Calu3 (cell line): Measurements from ENCODE around the gene CNPY2. TPM values are rescaled to one million over a fixed set of nuclear protein-coding genes. Genes with fewer than 3 reads are reported as not detected.
"Not testable (repeated sequence)": the region's sequence is repeated elsewhere in the genome, so short reads cannot be mapped to it uniquely, and the experiment has no call there.

Experiments
- BruUV-seq: library from RNA; stranded (reverse); fragments of 400-500 nt; replicated peaks from 2 replicates; lab custom pipeline; 2021; lab: Mats Ljungman, UMichigan
- CTCF ChIA-PET: fragments of 300-600 bp; sonication (Branson Sonifier 250); formaldehyde crosslinking; loops from one replicate; lab custom pipeline; 2022; ENCODE audit warnings: antibody characterized with exemption; lab: Charles Lee
- DNase-seq: peaks from one replicate; pipeline ENCODE4 v3.0.0; 2022
- H3K27ac Mint-ChIP-seq: one replicate; pipeline ENCODE4 v1.8.0; 2022; ENCODE audit warnings: mixed read lengths; ENCODE audit not compliant: unreplicated experiment
- H3K27me3 Mint-ChIP-seq: one replicate; pipeline ENCODE4 v1.8.0; 2022; ENCODE audit warnings: mixed read lengths; ENCODE audit not compliant: unreplicated experiment
- H3K36me3 Mint-ChIP-seq: one replicate; pipeline ENCODE4 v1.8.0; 2022; ENCODE audit warnings: mild to moderate bottlenecking, moderate library complexity, mixed read lengths; ENCODE audit not compliant: insufficient read depth, unreplicated experiment
- H3K4me1 Mint-ChIP-seq: one replicate; pipeline ENCODE4 v1.8.0; 2022; ENCODE audit warnings: mild to moderate bottlenecking, low read depth, mixed read lengths; ENCODE audit not compliant: unreplicated experiment
- H3K4me3 Mint-ChIP-seq: one replicate; pipeline ENCODE4 v1.8.0; 2022; ENCODE audit warnings: mild to moderate bottlenecking, low read depth, moderate library complexity, mixed read lengths; ENCODE audit not compliant: unreplicated experiment
- H3K9me3 Mint-ChIP-seq: one replicate; pipeline ENCODE4 v1.8.0; 2022; ENCODE audit warnings: low read depth, mixed read lengths; ENCODE audit not compliant: unreplicated experiment
- intact Hi-C: fragments of 100-400 bp; cut with micrococcal nuclease; formaldehyde crosslinking; loops from one replicate; pipeline ENCODE4 v1.10.0; 2022; ENCODE audit not compliant: unreplicated experiment
- total RNA-seq: library from RNA; stranded (reverse); gene quantifications from 2 replicates; pipeline ENCODE4 v1.2.3, GENCODE V29; 2022
- TF ChIP-seq, protein P1 (sequence below): fragments of 200-600 bp; IDR thresholded peaks from one replicate; pipeline ENCODE4 v1.8.0; 2022; ENCODE audit warnings: antibody characterized with exemption; ENCODE audit not compliant: unreplicated experiment

CNPY2 gene
- total RNA-seq, 1 experiment from 2014 or later: 228 TPM

DNA sequence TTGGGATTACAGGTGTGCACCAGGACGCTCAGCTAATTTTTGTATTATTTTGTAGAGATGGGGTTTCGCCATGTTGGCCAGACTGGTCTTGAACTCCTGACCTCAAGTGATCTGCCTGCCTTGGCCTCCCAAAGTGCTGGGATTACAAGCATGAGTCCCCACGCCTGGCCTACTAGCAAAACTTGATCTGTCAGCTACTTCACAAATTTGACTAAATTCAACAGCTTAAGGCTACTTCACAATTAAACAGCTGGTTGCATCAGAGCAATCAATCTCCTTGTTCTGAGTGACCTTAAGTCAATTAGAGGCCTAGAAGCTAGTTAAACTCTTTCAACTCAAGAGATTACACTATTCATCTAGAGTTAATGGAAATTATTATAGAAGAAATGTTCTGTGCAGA lies 36.9 kb downstream of the CNPY2 start:
- TF ChIP-seq, protein P1, sequence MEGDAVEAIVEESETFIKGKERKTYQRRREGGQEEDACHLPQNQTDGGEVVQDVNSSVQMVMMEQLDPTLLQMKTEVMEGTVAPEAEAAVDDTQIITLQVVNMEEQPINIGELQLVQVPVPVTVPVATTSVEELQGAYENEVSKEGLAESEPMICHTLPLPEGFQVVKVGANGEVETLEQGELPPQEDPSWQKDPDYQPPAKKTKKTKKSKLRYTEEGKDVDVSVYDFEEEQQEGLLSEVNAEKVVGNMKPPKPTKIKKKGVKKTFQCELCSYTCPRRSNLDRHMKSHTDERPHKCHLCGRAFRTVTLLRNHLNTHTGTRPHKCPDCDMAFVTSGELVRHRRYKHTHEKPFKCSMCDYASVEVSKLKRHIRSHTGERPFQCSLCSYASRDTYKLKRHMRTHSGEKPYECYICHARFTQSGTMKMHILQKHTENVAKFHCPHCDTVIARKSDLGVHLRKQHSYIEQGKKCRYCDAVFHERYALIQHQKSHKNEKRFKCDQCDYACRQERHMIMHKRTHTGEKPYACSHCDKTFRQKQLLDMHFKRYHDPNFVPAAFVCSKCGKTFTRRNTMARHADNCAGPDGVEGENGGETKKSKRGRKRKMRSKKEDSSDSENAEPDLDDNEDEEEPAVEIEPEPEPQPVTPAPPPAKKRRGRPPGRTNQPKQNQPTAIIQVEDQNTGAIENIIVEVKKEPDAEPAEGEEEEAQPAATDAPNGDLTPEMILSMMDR: no peak
- no peak overlapping the region for H3K27ac Mint-ChIP-seq
- intact Hi-C loops: no loop called here
- no peak for DNase-seq
- CTCF ChIA-PET: interaction anchor here (0.8 kb wide), 1 partner anchor 35 kb away, joined by 3 read pairs; no protein-coding TSS in a partner anchor
- no peaks in the 10 kb centered on the region for H3K4me1 Mint-ChIP-seq
- H3K9me3 Mint-ChIP-seq: no peaks in the 10 kb centered on the region
- no peaks in the 10 kb centered on the region for H3K27me3 Mint-ChIP-seq
- no peak overlapping the region for H3K4me3 Mint-ChIP-seq
- H3K36me3 Mint-ChIP-seq: peaks cover 73% of the 10 kb centered on the region
- no TSS peak for BruUV-seq

DNA sequence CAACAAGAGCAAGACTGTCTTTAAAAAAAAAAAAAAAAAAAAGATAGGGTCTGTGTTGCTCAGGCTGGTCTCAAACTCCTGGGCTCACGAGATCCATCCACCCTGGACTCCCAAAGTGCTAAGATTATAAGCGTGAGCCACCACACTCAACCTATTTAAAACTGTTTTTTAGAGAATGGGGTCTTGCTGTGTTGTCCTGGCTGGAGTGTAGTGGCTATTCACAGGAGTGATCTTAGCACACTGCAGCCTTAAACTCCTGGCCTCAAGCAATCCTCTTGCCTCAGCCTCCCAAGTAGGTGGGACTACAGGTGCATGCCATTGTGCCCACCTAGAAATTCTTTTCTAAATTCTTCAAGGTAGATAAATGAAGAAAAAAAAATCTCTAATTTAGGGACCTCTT lies 41.5 kb downstream of the CNPY2 start:
- Mint-ChIP-seq H3K27me3 (no peaks in the 10 kb centered on the region), H3K4me3 (no peak overlapping the region), H3K27ac (no peak overlapping the region), H3K36me3 (peaks cover 68% of the 10 kb centered on the region), H3K9me3 (no peaks in the 10 kb centered on the region), H3K4me1 (no peaks in the 10 kb centered on the region)
- intact Hi-C loops: no loop called here
- no TSS peak for BruUV-seq
- no peak for DNase-seq
- CTCF ChIA-PET: no interaction called here
- TF ChIP-seq, protein P1: no peak

DNA sequence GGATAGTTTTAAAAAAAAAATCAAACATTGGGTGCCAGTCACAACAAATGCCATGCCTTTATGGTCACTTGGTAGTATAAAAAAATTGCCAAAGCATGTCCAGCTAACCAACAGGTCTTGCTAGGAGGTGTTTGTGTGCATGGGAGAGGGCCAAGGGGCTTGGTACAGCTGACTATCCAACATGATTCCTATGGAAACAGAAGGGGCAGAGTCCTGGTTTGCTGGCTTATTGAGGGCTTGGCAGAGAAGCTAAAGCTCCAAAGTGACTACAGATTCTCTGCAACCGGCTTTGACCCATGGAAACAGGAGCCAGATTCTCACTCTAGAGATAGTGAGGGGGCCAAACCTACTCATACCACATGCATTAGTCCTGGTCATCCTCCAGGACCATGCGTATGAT lies 43.3 kb downstream of the CNPY2 start:
- H3K4me3 Mint-ChIP-seq, intact Hi-C loops, H3K27ac Mint-ChIP-seq, H3K9me3 Mint-ChIP-seq, CTCF ChIA-PET, DNase-seq, H3K4me1 Mint-ChIP-seq, H3K27me3 Mint-ChIP-seq: not testable (repeated sequence)
- TSS peak; percentile 44 for BruUV-seq
- H3K36me3 Mint-ChIP-seq: peaks cover 57% of the 10 kb centered on the region

DNA sequence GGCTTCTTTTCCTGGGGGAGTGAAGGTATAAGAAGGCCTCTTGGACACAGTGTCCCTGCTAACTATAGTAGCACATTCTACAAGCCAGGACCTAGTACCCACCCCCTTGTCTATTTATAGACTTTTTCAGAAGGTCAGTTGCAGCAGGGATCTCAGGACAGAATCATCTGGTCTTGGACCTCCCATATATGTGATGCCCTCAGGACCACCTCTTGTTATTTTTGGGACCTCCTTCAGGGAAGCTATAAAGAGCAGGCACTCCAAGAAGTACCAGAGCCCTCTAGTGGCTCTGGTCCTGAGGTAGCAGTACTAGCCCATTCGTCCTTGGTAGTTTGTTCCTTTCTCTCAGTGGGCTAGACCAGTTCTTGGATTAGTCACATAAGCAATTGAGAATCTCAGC lies 44.8 kb downstream of the CNPY2 start:
- Mint-ChIP-seq H3K4me3 (no peak overlapping the region), H3K27ac (no peak overlapping the region), H3K9me3 (no peaks in the 10 kb centered on the region), H3K4me1 (peaks cover 8% of the 10 kb centered on the region), H3K36me3 (peaks cover 60% of the 10 kb centered on the region), H3K27me3 (no peaks in the 10 kb centered on the region)
- CTCF ChIA-PET: interaction anchor here (0.6 to 1.0 kb wide), 3 partner anchors 13 to 427 kb away, joined by 3 to 4 read pairs (median 3); partner anchors contain the start of gene ANKRD52
- TF ChIP-seq, protein P1: no peak
- BruUV-seq: no TSS peak
- DNase-seq: no peak
- intact Hi-C loops: no loop called here

DNA sequence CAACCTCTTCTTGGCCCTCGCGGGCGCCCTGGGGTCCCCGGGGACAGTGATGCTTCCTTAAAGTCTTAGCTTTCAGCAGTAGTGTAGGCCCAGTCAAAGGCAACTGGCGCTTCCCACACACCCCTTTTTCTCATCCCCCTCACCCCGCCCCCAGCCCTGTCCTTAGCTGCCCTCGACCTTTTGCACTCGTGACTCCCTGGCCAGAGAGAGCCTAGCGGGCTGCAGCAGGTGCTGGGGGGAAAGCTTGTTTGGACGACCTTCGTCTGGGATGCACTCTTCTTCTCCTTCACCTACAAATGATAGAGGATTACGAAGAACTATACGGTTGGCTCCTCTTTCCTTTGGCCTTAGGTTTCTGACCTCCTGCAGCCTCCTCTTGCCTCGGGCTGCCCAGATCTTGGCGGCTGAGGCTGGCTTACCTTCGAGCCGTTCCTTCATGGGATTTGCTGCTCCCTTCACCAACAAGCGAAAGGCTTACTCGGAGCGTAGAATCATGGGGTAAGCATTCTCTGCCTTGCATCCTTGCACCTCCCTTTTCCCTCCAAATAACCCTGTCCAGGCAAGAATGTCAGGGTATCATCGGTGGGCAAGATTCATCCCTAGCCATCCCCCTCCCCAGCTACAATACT lies 48.2 kb downstream of the CNPY2 start:
- H3K27me3 Mint-ChIP-seq: no peaks in the 10 kb centered on the region
- no peak for DNase-seq
- no TSS peak for BruUV-seq
- no peaks in the 10 kb centered on the region for H3K9me3 Mint-ChIP-seq
- H3K36me3 Mint-ChIP-seq: peaks cover 42% of the 10 kb centered on the region
- no peak overlapping the region for H3K27ac Mint-ChIP-seq
- intact Hi-C loops: no loop called here
- H3K4me3 Mint-ChIP-seq: peak overlapping the region; percentile 99
- TF ChIP-seq, protein P1: no peak
- peaks cover 8% of the 10 kb centered on the region for H3K4me1 Mint-ChIP-seq
- CTCF ChIA-PET: interaction anchor here (0.5 to 1.4 kb wide), 4 partner anchors 10 to 94 kb away, joined by 3 to 6 read pairs (median 4); partner anchors contain the start of genes ANKRD52 and RNF41
